H1 (cell line): ENCODE results near the gene TPRG1L. TPM values are rescaled to one million over a fixed set of nuclear protein-coding genes. Genes with fewer than 3 reads are reported as not detected.

Experiments used
- CBX8 ChIP-seq: fragments of 300-800, 300-1000 bp; sonication (generic); IDR thresholded peaks from 2 replicates; pipeline ENCODE4 v1.7.1; 2016; ENCODE audit warnings: low read depth, low read length, borderline replicate concordance
- NANOG ChIP-seq: IDR thresholded peaks from 2 replicates; pipeline ENCODE4 v1.6.1; 2011; ENCODE audit warnings: low read length, low read depth, mild to moderate bottlenecking, inconsistent platforms; ENCODE audit not compliant: insufficient read depth, poor library complexity, severe bottlenecking
- polyA plus RNA-seq, 7 experiments: library from polyadenylated mRNA; depleted of rRNA in 3 of 7; stranded (reverse) in 5 of 7; unstranded in 2 of 7; fragments of >200 nt in 5 of 7; fragments of 200-250 nt in 2 of 7; gene quantifications; 1 replicate in 5 of 7; 2 replicates in 1 of 7; 4 replicates in 1 of 7; pipeline versions ENCODE4 v1.2.1 to v1.2.3, GENCODE V29; 2011 to 2013; ENCODE audit warnings: missing spikeins in 2 of 7, mixed read lengths in 2 of 7
- total RNA-seq: library from RNA; stranded (reverse); fragmentation: NEBNext Ultra II Directional; extraction: Animal tissue kit (Norgen Biotek cat#: 25700); gene quantifications from 2 replicates; pipeline ENCODE4 v1.2.1, GENCODE V29; 2021

The TPRG1L gene
- total and polyA plus RNA-seq, 2 of the 8 experiments (the other 6 are each of a cell fraction or from before 2014, with no cell fraction given): 21.7 to 22.3 TPM

DNA sequence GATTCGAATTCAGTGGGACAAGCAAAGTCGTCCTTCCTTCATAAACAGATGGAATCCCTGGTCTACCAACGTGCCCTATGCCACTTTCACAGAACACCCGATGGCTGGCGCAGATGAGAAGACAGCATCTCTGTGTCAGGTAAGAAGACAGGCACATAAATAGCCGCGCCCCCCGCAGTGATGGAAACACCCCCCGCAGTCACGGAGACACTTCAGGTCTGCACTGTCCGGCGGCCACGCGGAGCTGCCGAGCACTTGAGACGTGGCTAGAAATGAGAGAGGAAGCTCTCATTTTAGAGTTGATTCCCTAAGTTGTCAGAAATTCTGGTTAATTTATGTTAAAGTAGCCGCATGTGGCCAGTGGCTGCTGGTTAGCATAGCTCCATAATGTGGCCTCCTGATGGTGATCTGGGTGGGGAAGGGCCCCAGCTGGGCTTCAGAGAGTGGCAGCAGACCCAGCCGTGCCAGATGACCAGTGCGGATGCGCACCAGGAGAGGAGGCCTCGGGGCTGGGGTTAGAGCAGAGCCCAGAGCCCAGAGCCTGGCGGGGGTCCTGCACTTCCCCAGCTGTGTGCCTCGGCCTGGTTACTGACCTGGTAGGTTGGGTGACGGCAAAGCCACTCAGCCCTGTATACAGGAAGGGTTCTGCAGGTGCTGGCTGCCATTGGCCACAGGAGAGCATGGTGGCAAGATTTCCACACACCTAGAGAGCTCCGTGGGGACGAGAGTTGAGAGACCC lies 2.9 kb downstream of the TPRG1L start (continued):
- no peak for TF ChIP-seq NANOG
- no peak for TF ChIP-seq CBX8
